CD4-positive, alpha-beta T cell treated with Interleukin-6 at 100 ng/mL for 8 hours (primary cell): ENCODE results near the gene COL23A1.

Source experiments
- DNase-seq: peaks from one replicate; pipeline ENCODE4 v3.0.0-alpha.2; 2020; ENCODE audit warnings: mixed read lengths, low spot score

The COL23A1 gene

GRCh38 chr5:178532236-178532635 is 58.0 kb downstream of the COL23A1 start:
- DNase-seq = no peak

DNA sequence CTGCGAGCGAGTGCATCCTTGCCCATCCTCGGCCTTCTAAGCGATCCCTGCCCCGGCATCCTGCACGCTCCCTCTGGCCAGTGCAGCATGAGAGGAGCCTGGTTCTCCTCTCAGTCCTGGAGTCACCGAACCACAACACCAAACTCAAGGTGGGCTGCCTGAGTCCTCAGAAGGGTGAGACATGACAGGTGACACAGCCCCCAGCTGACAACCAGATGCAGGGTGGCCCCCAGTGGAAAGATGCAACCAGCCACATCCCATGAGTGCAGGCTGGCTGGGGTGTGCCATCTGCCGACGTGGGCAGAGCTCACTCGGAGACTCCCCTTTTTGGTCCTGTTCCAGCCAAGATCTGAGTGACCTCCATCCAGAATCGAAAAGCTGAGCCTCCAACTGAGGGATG is 58.4 kb downstream of the COL23A1 start:
- no peak for DNase-seq

DNA sequence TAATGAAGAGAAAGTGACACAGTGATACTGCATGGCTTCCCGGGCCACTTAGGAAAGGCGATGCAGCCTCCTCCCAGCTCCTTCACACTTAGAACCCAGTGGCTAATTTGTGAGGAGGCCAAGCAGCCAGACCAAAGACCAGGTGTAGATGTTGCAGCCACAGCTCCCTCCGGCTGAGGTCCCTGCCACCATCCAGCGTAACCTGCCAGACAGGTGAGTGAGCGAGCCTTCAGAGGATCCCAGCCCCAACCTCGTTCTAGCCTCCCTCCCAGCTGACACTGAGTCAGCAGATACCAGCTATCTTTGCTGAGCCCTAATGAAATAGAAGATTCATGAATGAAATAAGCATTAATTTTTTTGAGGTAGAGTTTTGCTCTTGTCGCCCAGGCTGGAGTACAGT is 59.7 kb downstream of the COL23A1 start:
- DNase-seq = no peak

DNA sequence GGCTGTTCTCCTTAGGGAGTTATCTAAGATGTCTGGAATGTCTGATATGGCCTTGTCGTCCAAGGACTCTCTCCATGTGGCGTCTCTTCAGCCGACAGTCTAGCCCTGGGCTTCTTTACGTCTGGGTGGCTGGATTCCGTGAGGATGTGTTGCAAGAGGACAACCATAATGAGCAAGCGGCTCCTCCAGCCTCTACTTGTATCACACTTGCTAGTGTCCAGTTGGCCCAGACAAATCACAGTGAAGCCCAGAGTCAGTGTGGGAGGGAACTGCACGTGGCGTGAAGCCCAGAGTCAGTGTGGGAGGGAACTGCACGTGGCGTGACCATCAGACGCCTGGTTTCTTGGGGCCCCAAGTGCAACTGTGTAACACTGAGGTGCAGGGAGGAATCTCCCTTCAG is 61.1 kb downstream of the COL23A1 start:
- DNase-seq = no peak

DNA sequence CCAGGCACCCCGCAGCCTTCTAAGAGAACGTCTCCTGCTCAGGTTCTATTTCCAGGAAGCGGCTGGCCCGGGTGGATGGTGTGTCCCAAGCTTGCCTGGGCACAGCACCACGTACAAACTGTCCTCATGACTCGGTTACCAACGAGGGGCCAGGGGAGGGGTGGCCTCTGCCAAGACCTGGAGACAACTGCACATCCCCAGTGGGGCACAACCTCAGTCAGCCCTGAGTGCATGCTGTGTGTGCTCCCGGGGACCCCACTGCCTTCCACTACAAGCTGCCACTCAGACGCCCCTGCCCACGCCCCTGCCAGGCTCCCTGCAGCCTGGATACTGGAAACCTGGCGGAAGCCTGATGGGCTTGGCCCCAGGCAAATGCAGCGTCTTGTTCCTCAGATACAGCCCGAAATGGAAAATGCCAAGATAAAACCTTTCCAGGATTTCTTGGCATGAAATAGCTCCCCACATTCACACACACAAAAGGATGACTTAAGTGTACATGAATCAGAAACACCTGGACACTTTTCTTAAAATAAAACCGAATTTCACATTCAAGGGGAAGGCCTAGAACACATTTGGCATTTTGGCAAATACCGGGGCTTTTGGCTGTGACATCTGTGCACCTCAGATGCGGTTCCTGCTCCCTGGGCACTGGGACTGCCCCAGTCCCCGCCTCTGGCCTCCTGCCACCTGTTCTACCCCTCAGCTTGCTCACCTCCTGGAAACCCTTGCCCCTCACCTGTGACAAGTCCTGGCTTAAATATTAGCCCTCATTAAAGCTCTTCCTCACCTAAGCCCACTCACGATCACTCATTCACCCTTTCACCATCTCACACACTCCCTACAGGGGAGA is 62.5 kb downstream of the COL23A1 start:
- DNase-seq = no peak

DNA sequence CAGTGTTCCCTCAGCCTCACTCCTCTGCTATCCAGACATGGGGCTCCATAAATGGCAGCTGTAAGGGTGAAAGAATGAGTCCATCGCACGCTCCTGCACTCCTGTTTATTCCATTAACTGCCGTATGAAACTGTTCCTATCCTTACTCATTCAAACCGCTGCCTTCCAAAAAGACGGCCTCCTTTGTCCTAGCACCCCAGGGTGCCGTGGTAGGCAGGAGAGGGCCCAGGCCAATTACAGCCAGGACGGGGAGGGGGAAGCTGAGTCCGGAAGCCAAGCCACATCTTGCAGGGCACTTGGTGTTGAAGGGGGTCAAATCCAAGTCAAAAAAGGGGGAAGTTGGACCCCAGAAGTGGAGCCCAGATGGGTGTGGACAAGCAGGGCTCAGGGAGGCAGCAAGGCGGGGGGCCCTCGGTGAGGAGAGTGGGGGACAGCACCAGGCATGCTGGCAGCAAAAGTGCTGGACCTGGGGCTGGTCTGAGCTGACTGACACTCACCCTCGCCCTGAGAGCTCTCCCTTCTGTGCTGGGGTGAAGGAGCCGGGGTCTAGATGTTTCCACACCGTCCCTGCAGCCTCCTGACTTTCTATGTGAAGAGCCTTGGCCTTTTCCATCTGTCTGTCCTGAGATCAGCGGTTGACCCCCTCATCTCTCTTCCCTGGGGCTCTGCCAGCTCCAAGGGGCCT is 63.3 kb downstream of the COL23A1 start:
- DNase-seq = no peak

GRCh38 chr5:178525906-178526732 is 64.1 kb downstream of the COL23A1 start:
- DNase-seq = no peak

DNA sequence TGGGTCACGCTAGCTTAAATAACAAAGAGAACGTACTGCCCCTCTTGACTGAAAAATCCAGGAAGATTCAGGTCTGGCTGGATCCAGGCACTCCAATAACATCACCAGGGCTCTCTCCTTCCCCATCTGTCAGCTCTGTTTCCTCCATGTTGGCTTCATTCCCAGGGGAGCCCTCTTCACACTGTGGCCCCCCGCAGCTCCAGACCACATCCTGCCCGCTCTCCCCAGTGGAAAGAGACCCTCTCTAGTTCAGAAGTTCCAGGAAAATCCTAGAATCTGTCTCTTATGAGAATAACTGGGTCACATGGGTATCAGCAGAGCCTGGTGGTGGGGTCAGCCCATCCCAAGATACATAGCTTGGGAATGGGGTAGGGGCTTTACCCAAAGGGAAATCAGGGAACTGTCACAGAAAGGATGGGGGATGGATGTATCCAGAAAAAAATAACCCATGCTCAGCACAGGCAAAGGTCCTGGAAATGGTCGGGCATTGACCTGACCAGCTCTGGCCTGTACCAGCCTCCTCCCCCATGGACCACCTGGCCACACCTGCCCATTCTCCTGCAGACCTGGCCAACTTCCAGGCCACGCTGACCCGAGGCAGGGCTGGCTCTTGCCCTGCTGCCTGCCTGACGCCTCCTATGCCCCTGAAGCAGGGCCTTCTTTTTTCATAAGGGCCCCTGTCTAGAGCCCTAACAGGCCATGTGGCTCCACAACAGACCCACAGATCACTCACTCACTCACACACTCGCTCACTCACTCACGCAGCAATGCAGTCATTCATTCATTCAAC is 65.9 kb downstream of the COL23A1 start:
- DNase-seq = no peak

- DNase-seq = no peak
These were observed 67.8 kb downstream of the COL23A1 start for GRCh38 chr5:178522361-178522760.

DNA sequence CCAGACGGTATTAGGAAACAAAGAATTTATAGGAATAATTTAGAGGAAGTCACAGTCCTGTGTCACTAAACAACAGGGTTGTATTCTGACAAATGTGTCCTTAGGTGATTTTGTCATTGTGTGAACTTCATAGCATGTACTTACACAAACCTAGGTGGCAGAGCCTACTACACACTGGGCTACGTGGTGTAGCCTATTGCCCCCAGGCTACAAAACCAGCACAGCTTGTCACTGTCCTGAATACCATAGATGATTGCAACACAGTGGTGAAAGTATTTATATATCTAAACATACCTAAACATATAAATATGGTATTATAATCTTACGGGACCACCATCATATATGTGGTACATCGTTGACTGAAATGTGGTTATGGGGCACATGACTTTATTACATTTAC is 69.3 kb downstream of the COL23A1 start:
- no peak for DNase-seq

GRCh38 chr5:178519804-178520203 is 70.4 kb downstream of the COL23A1 start:
- DNase-seq = no peak

GRCh38 chr5:178519155-178519554 is 71.0 kb downstream of the COL23A1 start:
- no peak for DNase-seq

DNA sequence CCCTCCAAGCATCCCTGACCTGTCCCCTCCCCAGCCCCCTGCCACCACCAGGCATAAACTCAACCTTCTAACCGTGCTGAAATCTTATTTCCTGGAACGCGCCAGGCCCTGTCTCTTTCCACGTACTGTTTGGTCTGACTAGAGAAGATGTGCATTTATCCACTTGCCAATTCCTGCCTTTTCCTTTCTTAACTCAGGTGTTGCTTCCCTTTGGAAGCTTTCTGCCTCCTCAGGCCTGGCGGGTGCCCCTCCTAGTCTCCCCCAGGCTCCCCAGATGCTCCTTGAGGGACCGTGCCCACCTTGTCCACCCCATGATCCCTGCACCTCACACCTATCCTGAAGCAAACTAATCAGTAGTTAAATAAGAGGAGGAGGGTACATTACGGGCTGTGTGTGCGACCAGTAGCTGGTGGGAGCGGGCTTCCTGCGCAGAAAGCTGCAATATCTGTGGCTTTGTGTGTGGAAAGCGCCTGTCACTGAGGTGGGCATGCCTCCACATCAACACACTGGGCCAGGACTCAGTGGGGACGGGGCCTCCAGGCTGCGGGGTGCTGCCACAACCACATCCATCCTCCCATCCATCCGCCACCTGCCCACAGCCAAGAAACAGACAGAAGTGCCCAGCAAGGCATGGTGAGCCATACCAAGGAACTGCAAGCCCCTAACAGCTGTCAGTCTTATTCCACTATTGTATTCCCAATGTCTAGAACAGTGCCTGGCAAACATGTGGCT is 73.5 kb downstream of the COL23A1 start:
- no peak for DNase-seq

GRCh38 chr5:178515776-178516503 is 74.3 kb downstream of the COL23A1 start:
- no peak for DNase-seq

DNA sequence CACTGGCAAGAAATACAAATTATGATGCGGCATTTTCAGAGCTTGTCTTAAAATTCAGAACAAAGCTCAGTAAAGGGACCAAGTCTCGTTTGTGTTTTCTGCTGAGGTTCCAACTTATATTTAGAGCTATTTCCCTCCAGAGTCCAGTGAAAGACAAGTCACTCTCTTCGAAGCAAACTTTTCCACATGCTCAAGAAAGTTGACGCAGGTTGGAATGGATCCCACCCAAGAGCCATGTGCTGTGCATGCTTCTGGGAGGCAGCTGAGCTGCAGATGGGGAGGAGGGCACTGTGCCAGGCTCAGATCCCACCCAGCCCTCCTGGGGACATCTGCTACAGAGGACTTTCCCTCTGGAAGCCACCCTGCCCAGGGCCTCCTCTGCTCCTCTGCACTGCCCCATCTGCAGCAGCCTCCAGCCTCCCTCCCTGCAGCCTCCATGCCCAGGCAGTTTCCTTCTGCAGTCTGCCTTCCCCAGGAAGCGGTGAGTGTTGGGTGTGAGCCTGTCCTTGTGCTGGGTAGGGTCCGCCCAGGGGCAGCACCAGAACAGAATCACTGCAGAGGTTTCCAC is 75.3 kb downstream of the COL23A1 start:
- no peak for DNase-seq

DNA sequence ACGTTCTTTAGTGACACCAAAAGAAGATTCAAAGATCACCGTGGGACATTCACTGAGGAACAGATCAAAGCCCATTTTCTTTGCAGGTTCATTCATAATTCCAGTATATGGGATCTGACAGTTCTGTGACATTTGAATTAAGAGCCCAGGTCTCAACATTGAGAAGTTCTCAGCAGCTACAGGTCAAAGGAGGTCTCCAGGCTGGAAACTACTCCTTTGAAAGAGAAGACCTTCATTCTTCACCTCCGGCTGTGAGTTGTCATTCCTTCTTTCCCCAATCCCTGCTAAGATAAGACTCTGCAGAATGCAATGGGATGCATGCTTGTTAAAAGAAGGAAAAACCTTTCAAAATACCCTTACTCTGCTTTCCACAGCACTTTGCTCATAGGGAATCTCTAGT is 79.0 kb downstream of the COL23A1 start:
- no peak for DNase-seq

DNA sequence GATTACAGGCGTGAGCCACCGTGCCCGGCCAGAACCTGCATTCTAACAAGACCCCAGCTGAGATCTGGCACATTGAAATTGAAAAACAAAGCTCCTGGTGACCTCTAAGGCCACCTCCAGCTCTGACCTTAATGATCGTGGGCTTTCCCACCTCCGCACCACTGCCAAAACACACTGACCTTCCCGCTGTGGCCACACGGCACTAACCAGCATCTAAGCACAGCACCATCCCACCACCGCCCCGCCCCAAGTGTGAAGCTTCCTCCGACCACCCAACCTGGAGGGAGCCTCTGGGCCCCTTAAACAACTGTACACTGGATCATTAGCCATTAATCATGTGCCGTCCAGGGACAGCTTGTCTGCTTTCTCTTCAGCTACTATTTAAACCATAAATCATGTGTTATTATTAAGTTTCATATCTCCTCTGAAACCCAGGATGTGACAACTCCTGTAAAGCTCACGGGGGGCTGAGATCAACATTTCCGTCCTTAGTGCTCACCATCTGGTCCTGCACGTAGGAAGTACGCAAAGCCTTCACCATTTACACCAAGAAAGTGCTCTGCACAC is 80.6 kb downstream of the COL23A1 start:
- DNase-seq = no peak

DNA sequence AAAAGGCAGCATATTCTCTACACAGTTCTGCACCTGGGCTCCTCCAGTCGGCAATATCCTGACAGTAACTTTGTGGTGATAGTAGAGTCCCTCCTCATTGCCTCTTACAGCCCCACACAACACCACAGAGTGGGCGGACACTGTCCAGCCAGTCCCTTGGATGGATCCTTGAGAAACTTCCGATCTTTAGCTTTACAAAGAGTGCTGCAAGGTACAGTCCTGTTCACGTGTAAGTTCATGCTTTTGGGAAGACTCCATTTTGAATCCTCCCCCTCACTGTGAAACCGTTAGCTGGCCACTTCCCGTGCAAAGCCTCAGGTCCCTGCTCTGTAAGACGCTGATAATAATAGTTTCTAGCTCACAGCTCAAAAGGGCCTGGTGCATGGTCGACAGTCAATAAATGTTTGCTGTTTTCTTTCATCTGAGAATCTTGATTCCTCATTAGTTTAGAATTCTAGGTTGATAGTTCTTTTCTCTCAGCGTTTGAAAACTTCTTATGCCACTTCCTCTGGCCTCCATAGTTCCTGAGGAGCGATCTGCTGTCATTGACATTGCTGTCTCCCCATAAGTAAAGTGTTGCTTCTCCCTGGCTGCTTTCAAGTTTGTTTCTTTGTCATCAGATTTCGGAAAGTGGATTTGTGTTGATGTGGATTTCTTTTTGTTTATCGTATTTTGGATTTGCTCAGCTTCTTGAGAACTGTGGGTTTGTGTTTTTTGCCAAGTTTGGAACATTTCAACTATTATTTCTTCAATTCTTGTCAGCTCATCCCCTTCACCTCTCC is 82.9 kb downstream of the COL23A1 start:
- DNase-seq = no peak
